ENCODE results near the gene KCTD1. TPM values are rescaled to one million over a fixed set of nuclear protein-coding genes. Genes with fewer than 3 reads are reported as not detected.

Gene KCTD1
- total RNA-seq, 1 experiment from 2014 or later: 20.5 TPM

- no TSS peak for BruUV-seq (replicated peaks)
- DNase-seq: peak; percentile 73 to 94
- TF ChIP-seq EZH2 (IDR thresholded peaks at IDR 0.05; ENCODE audit: low read depth): no peak
- TF ChIP-seq, protein P1, sequence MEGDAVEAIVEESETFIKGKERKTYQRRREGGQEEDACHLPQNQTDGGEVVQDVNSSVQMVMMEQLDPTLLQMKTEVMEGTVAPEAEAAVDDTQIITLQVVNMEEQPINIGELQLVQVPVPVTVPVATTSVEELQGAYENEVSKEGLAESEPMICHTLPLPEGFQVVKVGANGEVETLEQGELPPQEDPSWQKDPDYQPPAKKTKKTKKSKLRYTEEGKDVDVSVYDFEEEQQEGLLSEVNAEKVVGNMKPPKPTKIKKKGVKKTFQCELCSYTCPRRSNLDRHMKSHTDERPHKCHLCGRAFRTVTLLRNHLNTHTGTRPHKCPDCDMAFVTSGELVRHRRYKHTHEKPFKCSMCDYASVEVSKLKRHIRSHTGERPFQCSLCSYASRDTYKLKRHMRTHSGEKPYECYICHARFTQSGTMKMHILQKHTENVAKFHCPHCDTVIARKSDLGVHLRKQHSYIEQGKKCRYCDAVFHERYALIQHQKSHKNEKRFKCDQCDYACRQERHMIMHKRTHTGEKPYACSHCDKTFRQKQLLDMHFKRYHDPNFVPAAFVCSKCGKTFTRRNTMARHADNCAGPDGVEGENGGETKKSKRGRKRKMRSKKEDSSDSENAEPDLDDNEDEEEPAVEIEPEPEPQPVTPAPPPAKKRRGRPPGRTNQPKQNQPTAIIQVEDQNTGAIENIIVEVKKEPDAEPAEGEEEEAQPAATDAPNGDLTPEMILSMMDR (conservative IDR thresholded peaks at IDR 0.05): no peak
- POLR2A ChIA-PET (ENCODE audit: unreplicated experiment): interaction anchor here (0.6 to 0.7 kb wide), 3 partner anchors 32 to 1144 kb away, joined by 3 to 10 read pairs (median 3); partner anchors contain the start of gene KCTD1
- no peaks in the 10 kb centered on the region for H3K79me2 ChIP-seq (ENCODE audit: low read depth)
- intact Hi-C loops (cut with micrococcal nuclease; ENCODE audit: unreplicated experiment): loop anchor here (1.0 to 2.0 kb wide), 3 partner anchors 31 to 99 kb away; partner anchors contain the start of gene KCTD1
- no peaks in the 10 kb centered on the region for H3K9me2 ChIP-seq (ENCODE audit: insufficient read depth)
- H3K4me3 ChIP-seq: no peak overlapping the region; the same call in 1 of the 2 replicates
- H4K20me1 ChIP-seq (ENCODE audit: insufficient read depth): no peaks in the 10 kb centered on the region
- peak overlapping the region; percentile 73 for H3K4me2 ChIP-seq
- H3F3A ChIP-seq (ENCODE audit: insufficient read depth, low read depth): peaks cover 24% of the 10 kb centered on the region
- peak overlapping the region; percentile 33; the same call in 1 of the 2 replicates for H2AFZ ChIP-seq
- no peaks in the 10 kb centered on the region for H3K36me3 ChIP-seq (ENCODE audit: low read depth)
- CTCF ChIA-PET: interaction anchor here (0.6 to 0.9 kb wide), 2 partner anchors 13 to 31 kb away, joined by 3 read pairs; no protein-coding TSS in a partner anchor
- H3K27ac ChIP-seq: peak overlapping the region; percentile 78
- peaks cover 26% of the 10 kb centered on the region for H3K4me1 ChIP-seq (replicated peaks; ENCODE audit: insufficient read depth)
- no peaks in the 10 kb centered on the region for H3K9me3 ChIP-seq (ENCODE audit: insufficient read depth, low read depth)
- H3K27me3 ChIP-seq (ENCODE audit: insufficient read depth, low read depth): no peaks in the 10 kb centered on the region
These were observed 31.7 kb upstream of the KCTD1 start for GRCh38 chr18:26579941-26580618.

GRCh38 chr18:26575865-26576217, 27.5 kb upstream of the KCTD1 start:
- Histone ChIP-seq H3K4me3 (no peak overlapping the region), H3K79me2 (ENCODE audit: low read depth) (no peaks in the 10 kb centered on the region), H3K36me3 (ENCODE audit: low read depth) (no peaks in the 10 kb centered on the region), H3K9me2 (ENCODE audit: insufficient read depth) (no peaks in the 10 kb centered on the region), H3K27me3 (ENCODE audit: insufficient read depth, low read depth) (no peaks in the 10 kb centered on the region), H3K4me2 (peak overlapping the region; percentile 62; the same call in 1 of the 2 replicates), H3K27ac (peak overlapping the region; percentile 34; the same call in 1 of the 2 replicates), H3K4me1 (replicated peaks; ENCODE audit: insufficient read depth) (peaks cover 19% of the 10 kb centered on the region), H3F3A (ENCODE audit: insufficient read depth, low read depth) (peaks cover 18% of the 10 kb centered on the region), H4K20me1 (ENCODE audit: insufficient read depth) (no peaks in the 10 kb centered on the region), H2AFZ (no peak overlapping the region), H3K9me3 (ENCODE audit: insufficient read depth, low read depth) (no peaks in the 10 kb centered on the region)
- TF ChIP-seq, protein P1 (conservative IDR thresholded peaks at IDR 0.05): no peak
- TF ChIP-seq EZH2 (IDR thresholded peaks at IDR 0.05; ENCODE audit: low read depth): no peak
- POLR2A ChIA-PET (ENCODE audit: unreplicated experiment): no interaction called here
- peak in 1 of 2 experiments; percentile 2 for DNase-seq
- CTCF ChIA-PET: no interaction called here
- no TSS peak for BruUV-seq (replicated peaks)
- intact Hi-C loops (cut with micrococcal nuclease; ENCODE audit: unreplicated experiment): no loop called here

- Histone ChIP-seq H3K27me3 (ENCODE audit: insufficient read depth, low read depth) (no peaks in the 10 kb centered on the region), H4K20me1 (ENCODE audit: insufficient read depth) (no peaks in the 10 kb centered on the region), H2AFZ (peak overlapping the region; percentile 75), H3K4me3 (peak overlapping the region; percentile 41; the same call in 1 of the 2 replicates), H3K4me1 (replicated peaks; ENCODE audit: insufficient read depth) (peaks cover 13% of the 10 kb centered on the region), H3K79me2 (ENCODE audit: low read depth) (no peaks in the 10 kb centered on the region), H3F3A (ENCODE audit: insufficient read depth, low read depth) (peaks cover 12% of the 10 kb centered on the region; the same call in 1 of the 2 replicates), H3K27ac (peak overlapping the region; percentile 34), H3K36me3 (ENCODE audit: low read depth) (no peaks in the 10 kb centered on the region), H3K4me2 (peak overlapping the region; percentile 62), H3K9me2 (ENCODE audit: insufficient read depth) (no peaks in the 10 kb centered on the region), H3K9me3 (ENCODE audit: insufficient read depth, low read depth) (no peaks in the 10 kb centered on the region)
- CTCF ChIA-PET: no interaction called here
- POLR2A ChIA-PET (ENCODE audit: unreplicated experiment): no interaction called here
- no peak for TF ChIP-seq EZH2 (IDR thresholded peaks at IDR 0.05; ENCODE audit: low read depth)
- TF ChIP-seq, protein P1 (conservative IDR thresholded peaks at IDR 0.05): no peak
- peak; percentile 31 to 34 for DNase-seq
- intact Hi-C loops (cut with micrococcal nuclease; ENCODE audit: unreplicated experiment): no loop called here
- BruUV-seq (replicated peaks): no TSS peak
These were observed 26.9 kb upstream of the KCTD1 start for GRCh38 chr18:26574958-26575864.

All from PC-9 (cell line).